Suprapubic skin (tissue), 4 donors: ENCODE results near the gene CCBE1. TPM values are rescaled to one million over a fixed set of nuclear protein-coding genes. Genes with fewer than 3 reads are reported as not detected.

Source experiments
- DNase-seq, 2 donors: peaks; one replicate each; pipeline ENCODE4 v3.0.0-alpha.2; 2019; ENCODE audit warnings: low spot score in 2 of 2
- H3K27ac ChIP-seq: fragments of 200-600 bp; sonication (generic); one replicate; pipeline ENCODE4 v1.5.1; 2019
- H3K27me3 ChIP-seq: fragments of 200-600 bp; sonication (generic); one replicate; pipeline ENCODE4 v1.5.1; 2019
- H3K36me3 ChIP-seq: fragments of 200-600 bp; sonication (generic); one replicate; pipeline ENCODE4 v1.5.1; 2019
- H3K4me1 ChIP-seq: fragments of 200-600 bp; sonication (generic); one replicate; pipeline ENCODE4 v1.5.1; 2019
- H3K4me3 ChIP-seq: fragments of 200-600 bp; sonication (generic); one replicate; pipeline ENCODE4 v1.5.1; 2019; ENCODE audit warnings: mild to moderate bottlenecking
- H3K9me3 ChIP-seq: fragments of 200-600 bp; sonication (generic); one replicate; pipeline ENCODE4 v1.5.1; 2019
- EP300 ChIP-seq: sonication (generic); formaldehyde crosslinking; IDR thresholded peaks from one replicate; pipeline ENCODE4 v1.6.1; 2017; ENCODE audit warnings: antibody characterized with exemption
- POLR2A ChIP-seq, 2 donors: fragments of 450-650 bp; IDR thresholded peaks; one replicate each; pipeline ENCODE4 v1.6.1; 2017; ENCODE audit warnings: antibody characterized with exemption in 2 of 2, mild to moderate bottlenecking in 2 of 2, moderate library complexity in 2 of 2
- POLR2AphosphoS5 ChIP-seq, 3 donors: sonication (generic); formaldehyde crosslinking; IDR thresholded peaks; one replicate each; pipeline ENCODE4 v1.6.1; 2017; ENCODE audit warnings: antibody characterized with exemption in 3 of 3
- WGBS: methylation state at CpG from one replicate; pipeline ENCODE4 v1.1.5; 2018; 5-methylcytosine and 5-hydroxymethylcytosine counted together
- total RNA-seq, 4 donors: library from RNA; depleted of rRNA; stranded (reverse); fragments of >200 nt; gene quantifications; one replicate each; pipeline ENCODE4 v1.1.0, GENCODE V29; 2016
- TF ChIP-seq, protein P1 (sequence below), 2 donors: fragments of 200-600 bp in 1 of 2; fragments of 450-650 bp in 1 of 2; sonication (generic) in 1 of 2; IDR thresholded peaks; one replicate each; pipeline ENCODE4 v1.5.1; 2016 to 2019; ENCODE audit warnings: antibody characterized with exemption in 2 of 2, mild to moderate bottlenecking in 1 of 2, moderate library complexity in 1 of 2

CCBE1 gene
- total RNA-seq, 4 donors from 2014 or later = 0.81 to 3.7 (median 1.7) TPM

- Histone ChIP-seq H3K36me3 (no peaks in the 10 kb centered on the region), H3K9me3 (no peaks in the 10 kb centered on the region), H3K27ac (no peak overlapping the region), H3K4me3 (no peak overlapping the region), H3K27me3 (no peaks in the 10 kb centered on the region), H3K4me1 (peaks cover 6% of the 10 kb centered on the region)
- TF ChIP-seq POLR2AphosphoS5 (IDR thresholded peaks at IDR 0.05) (no peak), POLR2A (IDR thresholded peaks at IDR 0.05) (no peak), EP300 (no peak)
- TF ChIP-seq, protein P1, sequence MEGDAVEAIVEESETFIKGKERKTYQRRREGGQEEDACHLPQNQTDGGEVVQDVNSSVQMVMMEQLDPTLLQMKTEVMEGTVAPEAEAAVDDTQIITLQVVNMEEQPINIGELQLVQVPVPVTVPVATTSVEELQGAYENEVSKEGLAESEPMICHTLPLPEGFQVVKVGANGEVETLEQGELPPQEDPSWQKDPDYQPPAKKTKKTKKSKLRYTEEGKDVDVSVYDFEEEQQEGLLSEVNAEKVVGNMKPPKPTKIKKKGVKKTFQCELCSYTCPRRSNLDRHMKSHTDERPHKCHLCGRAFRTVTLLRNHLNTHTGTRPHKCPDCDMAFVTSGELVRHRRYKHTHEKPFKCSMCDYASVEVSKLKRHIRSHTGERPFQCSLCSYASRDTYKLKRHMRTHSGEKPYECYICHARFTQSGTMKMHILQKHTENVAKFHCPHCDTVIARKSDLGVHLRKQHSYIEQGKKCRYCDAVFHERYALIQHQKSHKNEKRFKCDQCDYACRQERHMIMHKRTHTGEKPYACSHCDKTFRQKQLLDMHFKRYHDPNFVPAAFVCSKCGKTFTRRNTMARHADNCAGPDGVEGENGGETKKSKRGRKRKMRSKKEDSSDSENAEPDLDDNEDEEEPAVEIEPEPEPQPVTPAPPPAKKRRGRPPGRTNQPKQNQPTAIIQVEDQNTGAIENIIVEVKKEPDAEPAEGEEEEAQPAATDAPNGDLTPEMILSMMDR (IDR thresholded peaks at IDR 0.05) = no peak
- DNase-seq = no peak
- WGBS = 64% methylated on average over 1 of the region's 1 CpG
These were observed 22.3 kb downstream of the CCBE1 start for GRCh38 chr18:59674903-59675270.

GRCh38 chr18:59674186-59674902, 22.9 kb downstream of the CCBE1 start:
- Histone ChIP-seq H3K4me3 (no peak overlapping the region), H3K9me3 (no peaks in the 10 kb centered on the region), H3K27me3 (no peaks in the 10 kb centered on the region), H3K27ac (no peak overlapping the region), H3K4me1 (peaks cover 6% of the 10 kb centered on the region), H3K36me3 (no peaks in the 10 kb centered on the region)
- no peak for DNase-seq
- TF ChIP-seq, protein P1 (IDR thresholded peaks at IDR 0.05) = no peak
- TF ChIP-seq POLR2AphosphoS5 (IDR thresholded peaks at IDR 0.05) = no peak
- TF ChIP-seq EP300 = no peak
- no peak for TF ChIP-seq POLR2A (IDR thresholded peaks at IDR 0.05)
- WGBS = 82% methylated on average over 6 of the region's 6 CpGs

- no peak overlapping the region for H3K4me3 ChIP-seq
- H3K4me1 ChIP-seq = peaks cover 6% of the 10 kb centered on the region
- WGBS = 73% methylated on average over 1 of the region's 1 CpG
- H3K36me3 ChIP-seq = no peaks in the 10 kb centered on the region
- H3K27ac ChIP-seq = no peak overlapping the region
- H3K27me3 ChIP-seq = no peaks in the 10 kb centered on the region
- DNase-seq = no peak
- TF ChIP-seq POLR2AphosphoS5 (IDR thresholded peaks at IDR 0.05) (peak in 1 of 3 donors; percentile 57), POLR2A (IDR thresholded peaks at IDR 0.05) (no peak)
- no peaks in the 10 kb centered on the region for H3K9me3 ChIP-seq
These were observed 24.9 kb downstream of the CCBE1 start for GRCh38 chr18:59672235-59672711.

DNA sequence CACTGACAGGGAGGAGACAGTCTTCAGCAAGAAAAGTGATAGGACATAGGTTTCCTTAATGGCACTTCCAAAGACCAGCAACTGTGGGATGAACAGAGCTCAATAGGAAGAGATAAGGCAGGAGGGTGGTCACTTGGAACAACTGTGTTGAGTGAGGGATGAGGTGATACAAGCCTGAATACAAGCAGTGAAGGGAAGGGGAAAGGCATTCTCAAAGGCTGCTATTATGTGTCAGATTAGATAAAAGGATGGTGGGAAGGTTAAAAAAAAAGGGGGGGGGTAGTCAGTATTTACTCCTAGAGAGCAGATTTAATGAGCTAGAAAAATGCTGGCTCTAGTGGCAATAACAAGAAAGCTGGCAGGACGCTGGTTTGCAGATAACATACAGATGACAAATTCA, 25.7 kb downstream of the CCBE1 start:
- Histone ChIP-seq H3K36me3 (no peaks in the 10 kb centered on the region), H3K4me1 (peaks cover 6% of the 10 kb centered on the region), H3K27me3 (no peaks in the 10 kb centered on the region), H3K27ac (peak overlapping the region; percentile 27), H3K4me3 (no peak overlapping the region), H3K9me3 (no peaks in the 10 kb centered on the region)
- TF ChIP-seq, protein P1 (IDR thresholded peaks at IDR 0.05) = no peak
- TF ChIP-seq POLR2AphosphoS5 (IDR thresholded peaks at IDR 0.05) (no peak), POLR2A (IDR thresholded peaks at IDR 0.05) (no peak), EP300 (no peak)
- WGBS = 44% methylated on average over 1 of the region's 1 CpG
- no peak for DNase-seq

GRCh38 chr18:59669872-59670657, 27.2 kb downstream of the CCBE1 start:
- 66% methylated on average over 6 of the region's 6 CpGs for WGBS
- no peak for DNase-seq
- no peaks in the 10 kb centered on the region for H3K27me3 ChIP-seq
- H3K4me1 ChIP-seq = peaks cover 6% of the 10 kb centered on the region
- no peak overlapping the region for H3K27ac ChIP-seq
- H3K36me3 ChIP-seq = no peaks in the 10 kb centered on the region
- TF ChIP-seq EP300 = no peak
- no peak for TF ChIP-seq POLR2AphosphoS5 (IDR thresholded peaks at IDR 0.05)
- TF ChIP-seq, protein P1 (IDR thresholded peaks at IDR 0.05) = no peak
- no peak for TF ChIP-seq POLR2A (IDR thresholded peaks at IDR 0.05)
- H3K9me3 ChIP-seq = no peaks in the 10 kb centered on the region
- no peak overlapping the region for H3K4me3 ChIP-seq
